Measurements from ENCODE around the gene TENM4.

The TENM4 gene

DNA sequence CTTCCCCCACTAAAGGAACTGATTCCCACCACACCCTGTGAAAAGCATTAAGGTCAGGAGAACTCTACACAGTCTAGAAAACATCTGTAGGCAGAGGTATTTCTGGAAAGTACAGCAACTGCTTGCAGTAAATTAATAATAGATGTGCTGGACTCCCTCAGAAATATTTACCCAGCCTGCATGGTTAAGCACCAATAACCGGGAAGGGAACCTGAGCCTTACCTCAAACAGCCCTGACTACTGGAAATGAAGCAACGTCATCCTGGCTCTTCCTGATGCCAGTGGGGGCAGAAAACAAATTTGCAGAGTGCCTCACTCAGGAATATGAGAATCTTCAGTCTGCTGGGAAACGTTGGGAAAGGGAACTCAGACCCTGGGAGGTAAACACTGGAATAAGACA, 318.1 kb downstream of the TENM4 start:
- no peak for DNase-seq (ENCODE audit: low read depth, low spot score)

GRCh38 chr11:79121351-79121750, 319.5 kb downstream of the TENM4 start:
- DNase-seq (ENCODE audit: low read depth, low spot score): no peak

DNA sequence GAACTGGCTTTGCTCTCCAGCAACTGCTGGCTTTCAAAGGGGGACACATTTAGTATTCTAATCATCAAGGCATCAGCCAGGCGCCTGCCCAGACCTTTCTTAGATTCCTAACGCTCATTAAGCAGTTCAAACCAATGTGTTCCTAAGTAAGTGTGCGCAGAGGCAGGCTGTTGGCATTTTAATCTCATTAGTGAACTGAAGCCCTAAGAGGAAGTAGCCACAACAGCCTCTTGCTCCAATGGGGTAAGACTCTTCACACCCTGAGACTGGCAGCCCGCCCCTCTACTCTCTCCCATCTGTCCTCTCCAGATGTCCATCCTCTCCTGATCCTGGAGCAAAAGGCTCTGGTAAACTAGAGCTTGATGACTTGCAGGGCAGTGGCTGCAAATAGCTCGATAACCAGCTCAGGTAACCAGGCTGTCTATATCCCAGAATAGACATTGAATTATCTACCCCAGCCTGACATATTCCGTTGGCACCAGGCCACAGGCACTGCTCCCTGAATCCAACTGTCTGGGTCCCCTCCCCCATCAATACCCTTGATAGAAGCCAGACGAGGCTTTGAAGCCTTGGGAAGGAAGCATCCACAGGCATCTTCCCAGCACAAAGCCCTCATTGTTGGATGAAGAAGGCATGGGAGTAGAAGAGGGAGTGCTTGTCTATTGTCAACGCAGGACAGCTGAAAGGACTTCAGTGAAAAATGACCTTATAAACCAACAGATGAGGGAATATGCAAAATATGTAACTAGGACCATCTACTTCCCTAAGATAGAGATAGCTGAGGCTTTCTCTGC, 321.1 kb downstream of the TENM4 start:
- DNase-seq (ENCODE audit: low read depth, low spot score): no peak

DNA sequence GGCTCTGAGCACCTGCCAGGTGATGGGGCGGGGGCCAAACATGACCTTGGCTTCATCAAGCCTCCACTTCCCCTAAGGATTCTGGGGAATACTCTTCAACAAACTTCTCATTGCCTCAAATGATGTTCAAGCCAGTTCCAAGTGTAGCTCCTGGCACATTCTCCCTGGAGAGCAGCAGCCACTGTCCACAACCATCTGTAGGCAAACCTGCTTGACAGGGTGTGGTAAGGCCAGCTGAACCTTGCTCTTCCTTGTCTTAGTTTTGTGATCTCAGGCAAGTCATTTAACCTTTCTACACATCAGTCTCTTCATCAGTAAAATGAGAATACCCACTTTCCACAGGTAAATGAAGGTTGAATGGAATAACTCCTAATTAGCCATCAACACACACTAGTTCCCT, 323.3 kb downstream of the TENM4 start:
- DNase-seq (ENCODE audit: low read depth, low spot score): no peak

DNA sequence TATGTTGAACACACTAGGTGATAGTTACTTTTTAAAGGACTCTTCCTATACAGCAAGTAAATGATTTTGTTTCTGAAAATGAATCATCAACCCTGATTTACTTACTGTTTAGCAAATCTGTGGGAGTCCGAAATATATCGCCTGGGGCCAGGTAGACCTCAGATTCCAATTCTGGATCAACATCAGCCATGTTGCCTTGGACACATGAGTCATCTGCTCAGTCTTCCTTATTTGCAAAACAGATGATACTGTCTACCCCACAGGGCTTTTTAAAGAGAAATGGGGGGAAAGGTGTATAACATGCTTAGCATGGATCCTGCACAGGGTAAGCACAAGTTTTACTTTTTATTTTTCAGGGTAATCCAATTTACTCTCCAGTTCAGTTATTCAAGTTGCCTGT, 324.2 kb downstream of the TENM4 start:
- DNase-seq (ENCODE audit: low read depth, low spot score): no peak

DNA sequence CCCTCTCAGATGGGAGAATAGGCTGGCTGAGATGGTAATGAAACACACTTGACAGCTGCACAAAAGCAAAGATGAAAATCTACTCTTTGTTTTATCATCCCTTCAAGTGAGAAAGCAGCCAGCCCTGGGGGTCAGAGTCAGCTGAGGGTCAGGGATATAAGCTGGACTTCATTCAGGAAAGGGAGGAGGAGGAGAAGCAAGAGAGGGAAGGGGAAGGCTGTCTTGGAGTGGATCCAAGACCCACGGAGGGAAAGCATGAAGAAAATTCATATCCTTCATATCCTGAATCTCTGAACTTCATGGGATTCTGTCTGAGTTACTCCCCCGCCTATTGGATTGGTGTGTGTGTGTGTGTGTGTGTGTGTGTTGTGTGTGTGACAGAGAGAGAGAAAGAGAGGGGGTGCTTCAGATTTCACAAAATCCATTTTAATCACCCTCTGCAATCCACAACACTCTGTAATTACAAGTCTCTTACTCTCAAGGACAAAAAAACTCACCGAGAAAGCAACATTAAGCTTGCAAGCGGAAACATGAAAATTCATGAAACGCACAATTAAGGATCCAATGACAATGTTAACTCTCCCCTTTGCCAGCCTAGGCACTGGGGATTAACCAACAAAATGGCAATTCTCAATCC, 327.7 kb downstream of the TENM4 start:
- DNase-seq (ENCODE audit: low read depth, low spot score): no peak

GRCh38 chr11:79110796-79111195, 330.0 kb downstream of the TENM4 start:
- no peak for DNase-seq (ENCODE audit: low read depth, low spot score)

DNA sequence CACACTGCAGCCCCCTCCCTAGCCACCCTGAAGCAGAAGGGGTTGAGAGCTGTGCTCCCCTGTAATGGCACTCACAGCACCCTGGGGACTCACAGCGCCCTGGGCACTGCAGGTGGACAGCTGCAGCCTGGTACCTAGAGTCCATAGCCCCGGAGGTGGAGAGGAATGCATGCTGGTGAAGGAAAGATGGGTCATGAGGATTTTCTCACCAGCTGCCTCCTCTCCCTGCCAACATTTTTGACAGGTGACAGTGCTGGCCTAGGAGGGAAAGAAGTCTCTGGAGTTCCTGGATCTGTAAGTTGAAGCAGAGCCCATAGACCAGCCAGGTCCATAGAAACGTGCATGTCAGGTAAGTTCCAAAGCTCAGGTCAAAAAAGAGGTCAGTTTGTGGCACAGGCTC, 330.5 kb downstream of the TENM4 start:
- no peak for DNase-seq (ENCODE audit: low read depth, low spot score)

DNA sequence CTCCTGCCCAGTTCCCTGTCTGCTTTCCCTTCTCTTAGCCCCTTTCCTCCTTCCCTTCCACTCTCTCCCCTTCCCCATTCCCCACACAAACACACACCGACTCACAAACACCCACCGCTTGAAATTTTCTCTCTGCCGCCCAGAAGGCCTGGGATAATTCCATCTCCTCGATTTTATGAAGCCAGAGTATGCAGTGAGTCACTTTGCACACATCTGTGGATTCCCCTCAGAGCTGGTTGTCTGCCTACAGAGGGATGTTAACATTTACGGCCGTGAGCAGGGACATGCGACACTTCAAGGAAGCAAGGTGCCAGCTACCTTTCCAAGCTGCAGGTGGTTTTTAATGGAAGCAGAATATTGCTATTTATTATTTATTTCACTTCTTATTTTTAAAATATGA, 332.0 kb downstream of the TENM4 start:
- no peak for DNase-seq (ENCODE audit: low read depth, low spot score)

- DNase-seq (ENCODE audit: low read depth, low spot score): no peak
Measured at GRCh38 chr11:79102840-79103239, 338.0 kb downstream of the TENM4 start.

- no peak for DNase-seq (ENCODE audit: low read depth, low spot score)
Measured at GRCh38 chr11:79101656-79102055, 339.2 kb downstream of the TENM4 start.

DNA sequence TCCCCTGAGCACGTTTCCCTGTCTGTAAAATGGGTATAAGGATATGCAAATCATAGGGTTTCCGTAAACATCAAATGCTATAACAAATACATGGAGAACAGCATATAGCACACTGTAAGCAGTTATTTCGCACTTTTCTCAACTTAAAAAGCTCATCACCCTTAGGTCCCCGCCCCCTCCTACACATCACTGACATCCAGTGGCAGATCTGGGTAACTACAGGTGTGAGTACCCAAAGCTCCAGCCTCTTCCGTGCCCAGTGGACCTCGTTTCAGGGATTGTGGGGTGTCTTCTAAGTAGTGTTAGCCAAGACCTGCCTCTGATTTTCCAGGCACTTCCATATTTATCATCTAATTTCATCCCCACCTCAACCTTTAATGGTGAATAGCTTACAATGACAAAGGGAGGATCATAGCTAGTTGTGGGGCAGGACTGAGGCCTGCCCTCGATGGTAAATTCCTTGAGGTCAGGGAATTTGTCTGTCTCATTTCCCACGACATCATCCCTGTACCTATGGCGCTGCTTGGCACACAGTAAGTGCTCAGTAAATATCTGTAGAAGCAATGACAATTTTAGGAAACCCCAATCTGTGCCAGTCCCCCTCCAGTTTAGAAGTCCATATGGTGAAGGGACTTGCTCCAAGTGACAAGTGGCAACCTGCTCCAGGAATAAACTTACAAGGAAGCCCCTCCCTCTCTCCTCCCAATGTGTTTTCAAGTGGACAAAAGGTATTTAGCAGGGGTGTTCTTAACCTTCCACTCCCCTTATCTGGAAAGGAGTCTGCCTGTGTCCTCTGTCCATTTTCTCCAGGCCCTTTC, 340.5 kb downstream of the TENM4 start:
- no peak for DNase-seq (ENCODE audit: low read depth, low spot score)

GRCh38 chr11:79098146-79098545, 342.7 kb downstream of the TENM4 start:
- DNase-seq (ENCODE audit: low read depth, low spot score): no peak

- no peak for DNase-seq (ENCODE audit: low read depth, low spot score)
Measured at GRCh38 chr11:79097246-79097875, 343.5 kb downstream of the TENM4 start.

DNA sequence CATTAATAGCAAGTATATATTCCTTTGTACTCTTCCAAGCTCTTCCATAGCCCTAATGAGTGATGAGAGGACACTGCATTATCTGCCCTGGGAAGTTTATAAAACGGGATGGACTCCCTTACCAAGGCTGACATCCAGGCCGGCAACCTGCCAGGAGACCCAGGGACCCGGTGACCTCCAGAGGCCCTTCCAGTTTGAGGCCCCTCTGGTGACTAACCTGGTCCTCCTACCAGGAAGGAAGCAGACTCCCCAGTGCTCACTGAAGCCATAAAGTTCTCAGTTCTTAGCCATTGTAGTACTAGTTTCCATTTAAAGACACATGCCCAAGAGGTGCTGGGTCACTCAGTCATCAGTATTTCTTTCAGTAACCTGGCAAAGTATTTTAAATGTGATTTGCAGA, 345.4 kb downstream of the TENM4 start:
- no peak for DNase-seq (ENCODE audit: low read depth, low spot score)

DNA sequence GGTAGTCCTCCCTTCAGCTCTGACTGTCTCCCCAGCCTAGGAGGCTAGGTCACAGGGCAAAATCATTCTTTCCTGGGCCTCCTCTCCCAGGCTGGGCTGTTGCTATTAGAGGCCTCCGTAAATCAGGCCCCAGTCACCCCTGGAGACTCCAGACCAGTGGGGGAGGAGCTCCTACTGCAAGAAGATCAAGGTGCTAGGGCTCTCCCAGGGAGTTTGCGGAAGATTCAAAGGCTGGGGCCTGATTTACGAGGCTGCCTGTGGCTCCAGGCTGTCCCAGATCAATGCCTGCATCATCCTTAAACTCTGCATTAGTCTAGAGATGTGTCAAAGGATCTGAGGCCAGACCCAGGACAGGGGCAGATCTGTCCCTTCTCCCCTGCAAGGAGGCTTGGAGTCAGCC, 346.2 kb downstream of the TENM4 start:
- no peak for DNase-seq (ENCODE audit: low read depth, low spot score)

- no peak for DNase-seq (ENCODE audit: low read depth, low spot score)
Measured at GRCh38 chr11:79092791-79093353, 348.0 kb downstream of the TENM4 start.

GRCh38 chr11:79090191-79090705, 350.6 kb downstream of the TENM4 start:
- DNase-seq (ENCODE audit: low read depth, low spot score): no peak

DNA sequence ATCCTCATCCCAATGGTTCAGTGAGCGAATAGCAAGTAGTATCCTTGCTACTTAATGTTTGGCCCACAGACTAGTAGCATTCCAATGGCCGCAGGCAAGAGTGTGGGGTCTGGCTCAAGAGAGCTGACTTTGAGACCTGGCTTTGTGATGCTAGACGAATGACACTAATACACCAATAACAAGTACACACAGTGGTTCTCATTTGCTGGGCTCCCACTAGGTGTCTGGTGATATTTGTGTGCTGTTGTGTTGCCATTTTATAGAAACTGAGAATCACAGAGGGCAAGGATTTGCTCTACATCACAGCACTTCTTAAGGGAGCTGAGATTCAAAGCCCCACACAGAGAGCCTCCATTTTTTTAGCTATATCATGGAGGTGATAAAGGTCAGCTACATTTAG, 351.2 kb downstream of the TENM4 start:
- DNase-seq (ENCODE audit: low read depth, low spot score): no peak

GRCh38 chr11:79088967-79089366, 351.9 kb downstream of the TENM4 start:
- DNase-seq (ENCODE audit: low read depth, low spot score): no peak

DNA sequence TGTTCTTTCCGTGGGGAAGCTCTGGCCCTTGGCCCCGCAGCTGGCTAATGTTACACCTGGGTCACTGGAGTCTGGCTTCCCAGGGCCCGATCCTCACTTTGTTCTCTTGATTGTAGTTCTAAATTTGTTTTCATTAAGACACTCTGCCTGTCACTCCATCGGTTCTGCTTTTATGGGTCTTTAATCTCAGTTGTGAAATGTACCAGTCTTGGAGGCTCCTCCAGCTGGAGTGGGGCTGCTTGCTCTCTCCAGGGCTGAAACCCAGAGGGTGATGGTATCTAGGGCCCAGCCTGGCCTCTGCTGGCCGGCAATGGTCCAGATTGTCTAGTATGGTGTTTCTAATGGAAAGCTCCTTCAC, 352.9 kb downstream of the TENM4 start:
- no peak for DNase-seq (ENCODE audit: low read depth, low spot score)

All from iPS DF 19.7 (cell line).